ENCODE data around the gene OR52A1.

DNA sequence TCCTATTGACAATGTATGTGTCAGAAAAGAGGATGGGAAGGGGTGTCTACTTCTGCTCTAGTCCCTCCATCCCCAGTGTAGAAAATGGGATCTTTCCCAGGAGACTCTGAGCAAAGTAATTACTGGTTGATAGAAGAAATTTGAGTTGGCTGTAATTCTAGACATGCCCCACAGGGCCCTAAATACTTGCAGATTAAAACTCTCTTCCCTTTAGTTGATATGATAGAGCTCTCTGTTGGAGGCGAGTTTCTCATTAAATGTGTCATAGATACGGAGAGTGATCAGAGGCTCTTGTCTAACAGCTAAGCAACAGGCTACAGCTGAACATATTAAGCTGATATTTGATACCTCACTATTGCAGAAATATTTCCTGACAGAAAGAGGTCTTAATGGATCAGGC lies 52.3 kb downstream of the OR52A1 start:
- TF ChIP-seq, protein P1, sequence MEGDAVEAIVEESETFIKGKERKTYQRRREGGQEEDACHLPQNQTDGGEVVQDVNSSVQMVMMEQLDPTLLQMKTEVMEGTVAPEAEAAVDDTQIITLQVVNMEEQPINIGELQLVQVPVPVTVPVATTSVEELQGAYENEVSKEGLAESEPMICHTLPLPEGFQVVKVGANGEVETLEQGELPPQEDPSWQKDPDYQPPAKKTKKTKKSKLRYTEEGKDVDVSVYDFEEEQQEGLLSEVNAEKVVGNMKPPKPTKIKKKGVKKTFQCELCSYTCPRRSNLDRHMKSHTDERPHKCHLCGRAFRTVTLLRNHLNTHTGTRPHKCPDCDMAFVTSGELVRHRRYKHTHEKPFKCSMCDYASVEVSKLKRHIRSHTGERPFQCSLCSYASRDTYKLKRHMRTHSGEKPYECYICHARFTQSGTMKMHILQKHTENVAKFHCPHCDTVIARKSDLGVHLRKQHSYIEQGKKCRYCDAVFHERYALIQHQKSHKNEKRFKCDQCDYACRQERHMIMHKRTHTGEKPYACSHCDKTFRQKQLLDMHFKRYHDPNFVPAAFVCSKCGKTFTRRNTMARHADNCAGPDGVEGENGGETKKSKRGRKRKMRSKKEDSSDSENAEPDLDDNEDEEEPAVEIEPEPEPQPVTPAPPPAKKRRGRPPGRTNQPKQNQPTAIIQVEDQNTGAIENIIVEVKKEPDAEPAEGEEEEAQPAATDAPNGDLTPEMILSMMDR (IDR thresholded peaks at IDR 0.05; ENCODE audit: low read depth, low read length), result no peak
- TF ChIP-seq EZH2phosphoT487 (IDR thresholded peaks at IDR 0.05; ENCODE audit: low read depth), result no peak

All from OCI-LY3 (cell line).